Activated naive CD4-positive, alpha-beta T cell treated with anti-CD3 and anti-CD28 coated beads, Interleukin-2, amount 10 ng/mL, durations not matched to agents 7 days and 5 days (primary cell): Measurements from ENCODE around the gene RCSD1.

Experiments
- CTCF ChIA-PET: fragments of 350-600 bp; sonication (Branson Sonifier 250); formaldehyde crosslinking; loops from one replicate; lab custom pipeline; 2021; ENCODE audit warnings: antibody characterized with exemption; lab: Charles Lee
- DNase-seq: peaks from one replicate; pipeline ENCODE4 v3.0.0-alpha.2; 2020
- H3K27ac Mint-ChIP-seq: one replicate; pipeline ENCODE4 v1.8.0; 2021; ENCODE audit warnings: mild to moderate bottlenecking, moderate library complexity, mixed read lengths
- H3K27me3 Mint-ChIP-seq: one replicate; pipeline ENCODE4 v1.8.0; 2021; ENCODE audit warnings: mild to moderate bottlenecking, mixed read lengths
- H3K36me3 Mint-ChIP-seq: one replicate; pipeline ENCODE4 v1.8.0; 2021; ENCODE audit warnings: mixed read lengths
- H3K4me1 Mint-ChIP-seq: one replicate; pipeline ENCODE4 v1.8.0; 2021; ENCODE audit warnings: mixed read lengths
- H3K4me3 Mint-ChIP-seq: one replicate; pipeline ENCODE4 v1.8.0; 2021; ENCODE audit warnings: mild to moderate bottlenecking, moderate library complexity, mixed read lengths
- H3K9me3 Mint-ChIP-seq: one replicate; pipeline ENCODE4 v1.8.0; 2021; ENCODE audit warnings: mixed read lengths

The RCSD1 gene

DNA sequence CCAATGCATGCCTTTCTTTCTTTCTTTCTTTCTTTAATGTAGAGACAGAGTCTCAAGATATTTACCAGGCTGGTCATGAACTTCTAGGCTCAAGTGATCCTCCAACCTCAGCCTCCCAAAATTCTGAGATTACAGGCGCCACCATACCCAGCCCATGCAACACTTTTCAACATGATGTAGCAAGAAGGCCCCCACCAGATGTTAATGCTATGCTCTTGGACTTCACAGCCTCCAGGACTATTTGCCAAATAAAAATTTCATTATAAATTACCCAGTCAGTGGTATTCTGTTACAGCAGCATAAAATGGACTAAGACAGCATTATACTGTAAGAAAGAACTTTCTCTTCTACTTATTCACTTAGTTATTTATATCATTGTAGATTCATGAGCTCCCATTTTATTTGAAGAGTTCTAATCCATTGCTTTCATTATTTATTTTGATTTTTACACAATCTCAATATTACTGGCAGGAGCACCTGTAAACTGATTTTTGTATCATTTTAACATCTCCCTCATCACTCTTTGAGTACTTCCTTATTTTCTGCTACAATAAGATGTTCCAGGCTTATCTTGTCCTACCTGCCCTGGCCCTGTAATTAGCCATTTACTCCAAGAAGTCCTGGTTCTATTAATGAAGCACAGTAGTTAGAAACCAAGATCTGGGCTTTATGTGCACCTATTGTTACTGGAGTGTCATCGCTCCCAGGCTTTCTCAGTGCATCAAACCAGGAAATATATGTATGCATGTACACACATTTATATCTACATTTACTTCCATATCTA lies 4.8 kb upstream of the RCSD1 start:
- H3K4me3 Mint-ChIP-seq, result no peak overlapping the region

DNA sequence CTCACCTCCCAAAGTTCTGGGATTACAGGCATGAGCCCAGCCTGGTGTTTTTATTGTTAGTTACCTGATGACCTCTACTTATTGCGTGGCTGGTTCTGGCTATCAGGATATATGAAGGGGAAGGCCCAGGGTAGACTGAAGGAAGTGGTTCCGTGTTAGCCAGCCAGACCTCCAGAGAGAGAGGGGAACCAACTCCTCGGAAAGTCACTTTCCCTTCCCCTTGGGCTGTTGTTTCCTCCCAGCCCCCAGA lies 2.5 kb upstream of the RCSD1 start:
- CTCF ChIA-PET, result interaction anchor here (0.8 to 12.4 kb wide), 5 partner anchors 10 to 60 kb away, joined by 3 to 236 read pairs (median 4); no protein-coding TSS in a partner anchor
- Mint-ChIP-seq H3K27ac (peak overlapping the region; percentile 98), H3K27me3 (no peaks in the 10 kb centered on the region), H3K36me3 (peaks cover 47% of the 10 kb centered on the region), H3K9me3 (peaks cover 14% of the 10 kb centered on the region), H3K4me3 (peak overlapping the region; percentile 95), H3K4me1 (peaks cover 66% of the 10 kb centered on the region)
- DNase-seq, result no peak

More for the DNA sequence above, 4.8 kb upstream of the RCSD1 start:
- Mint-ChIP-seq H3K36me3 (peaks cover 28% of the 10 kb centered on the region), H3K27ac (no peak overlapping the region), H3K4me1 (peaks cover 79% of the 10 kb centered on the region), H3K27me3 (no peaks in the 10 kb centered on the region), H3K9me3 (peaks cover 14% of the 10 kb centered on the region)
- CTCF ChIA-PET, result no interaction called here
- no peak for DNase-seq

DNA sequence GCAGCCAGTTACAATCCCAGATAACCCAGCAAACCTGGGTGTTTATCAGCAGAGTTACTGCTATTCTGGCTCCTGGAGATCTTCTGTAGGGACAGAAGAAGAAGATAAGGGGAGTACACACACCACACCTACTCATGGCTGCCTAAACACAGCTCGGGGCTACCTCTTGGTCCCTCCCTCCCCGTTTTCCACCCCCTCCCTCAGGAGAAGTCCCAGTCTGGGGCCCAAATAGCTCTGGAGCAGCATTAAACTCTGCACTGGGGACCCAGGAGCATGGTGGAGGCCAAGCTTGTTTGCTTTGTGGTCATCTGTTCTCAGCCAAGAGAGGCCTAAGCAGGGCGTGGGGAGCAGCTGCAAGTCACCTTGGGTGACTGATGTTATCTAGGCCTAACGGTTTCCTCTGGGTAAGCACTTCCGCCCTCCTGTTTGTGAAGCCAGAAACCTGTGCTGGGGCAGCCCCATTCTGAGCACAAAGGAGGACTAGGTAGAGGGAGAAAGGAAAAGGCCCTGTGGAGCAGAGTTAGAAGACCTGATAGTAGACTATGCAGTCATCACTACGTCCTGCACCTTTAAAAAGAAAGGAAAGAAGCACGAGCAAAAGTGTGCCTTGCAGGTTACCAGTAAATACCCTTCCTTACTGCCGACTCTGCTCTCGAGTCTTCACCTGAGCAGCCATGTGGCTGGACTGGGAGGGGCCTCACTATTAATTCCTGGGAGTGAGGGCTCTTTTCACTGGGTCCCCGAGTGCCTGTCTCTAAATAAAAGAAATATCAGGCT lies 2.0 kb upstream of the RCSD1 start:
- Mint-ChIP-seq H3K36me3 (peaks cover 53% of the 10 kb centered on the region), H3K27me3 (no peaks in the 10 kb centered on the region)
- CTCF ChIA-PET, result interaction anchor here (0.8 to 12.4 kb wide), 3 partner anchors 11 to 60 kb away, joined by 3 to 236 read pairs (median 4); no protein-coding TSS in a partner anchor

DNA sequence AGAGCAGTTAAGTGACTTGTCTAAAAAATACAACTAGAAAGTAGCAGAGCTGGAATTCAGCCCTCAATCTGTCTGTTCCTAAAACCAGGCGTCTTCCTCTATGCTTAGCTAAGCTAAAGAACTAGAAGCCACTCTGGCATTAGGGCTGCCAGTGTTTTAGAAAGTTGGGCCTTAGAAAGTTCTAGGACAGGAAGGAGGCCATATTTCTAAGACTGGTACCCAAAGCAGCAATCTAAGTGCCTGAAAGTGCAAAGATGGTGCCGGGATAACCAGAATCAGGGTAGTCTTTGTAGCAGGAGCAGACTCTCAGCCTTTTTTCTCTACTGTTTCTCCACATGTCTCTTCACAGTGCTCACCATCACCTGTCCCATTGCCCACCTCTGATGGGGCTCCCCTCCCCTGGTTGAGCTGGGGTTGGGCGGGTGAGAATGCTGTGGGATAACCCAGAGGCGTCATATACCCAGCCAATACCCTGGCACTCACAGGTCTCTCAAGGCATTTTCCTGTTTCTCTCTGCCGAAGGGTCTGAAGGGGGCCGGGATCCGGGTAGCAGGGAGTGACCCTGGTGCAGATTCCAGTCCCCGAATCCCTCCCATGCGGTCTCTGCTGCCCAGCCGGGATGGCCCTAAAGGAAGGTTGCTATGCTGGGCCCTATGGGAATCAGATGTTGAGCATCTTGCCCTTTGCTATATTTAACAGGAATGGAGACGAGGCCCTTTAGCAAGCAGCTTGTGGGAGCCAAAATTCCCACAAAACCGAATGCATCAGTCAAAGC lies 1.1 kb upstream of the RCSD1 start:
- H3K36me3 Mint-ChIP-seq, result peaks cover 59% of the 10 kb centered on the region
- peaks cover 69% of the 10 kb centered on the region for H3K4me1 Mint-ChIP-seq
- H3K27me3 Mint-ChIP-seq, result no peaks in the 10 kb centered on the region
- CTCF ChIA-PET, result interaction anchor here (1.1 to 12.4 kb wide), 2 partner anchors 13 to 27 kb away, joined by 3 to 236 read pairs; no protein-coding TSS in a partner anchor
- peak overlapping the region; percentile 95 for H3K4me3 Mint-ChIP-seq
- no peak for DNase-seq
- H3K27ac Mint-ChIP-seq, result peak overlapping the region; percentile 98
- H3K9me3 Mint-ChIP-seq, result peaks cover 12% of the 10 kb centered on the region

More for the DNA sequence above, 2.0 kb upstream of the RCSD1 start:
- Mint-ChIP-seq H3K4me1 (peaks cover 66% of the 10 kb centered on the region), H3K4me3 (peak overlapping the region; percentile 95), H3K9me3 (peaks cover 14% of the 10 kb centered on the region), H3K27ac (peak overlapping the region; percentile 98)
- DNase-seq, result peak; percentile 89

DNA sequence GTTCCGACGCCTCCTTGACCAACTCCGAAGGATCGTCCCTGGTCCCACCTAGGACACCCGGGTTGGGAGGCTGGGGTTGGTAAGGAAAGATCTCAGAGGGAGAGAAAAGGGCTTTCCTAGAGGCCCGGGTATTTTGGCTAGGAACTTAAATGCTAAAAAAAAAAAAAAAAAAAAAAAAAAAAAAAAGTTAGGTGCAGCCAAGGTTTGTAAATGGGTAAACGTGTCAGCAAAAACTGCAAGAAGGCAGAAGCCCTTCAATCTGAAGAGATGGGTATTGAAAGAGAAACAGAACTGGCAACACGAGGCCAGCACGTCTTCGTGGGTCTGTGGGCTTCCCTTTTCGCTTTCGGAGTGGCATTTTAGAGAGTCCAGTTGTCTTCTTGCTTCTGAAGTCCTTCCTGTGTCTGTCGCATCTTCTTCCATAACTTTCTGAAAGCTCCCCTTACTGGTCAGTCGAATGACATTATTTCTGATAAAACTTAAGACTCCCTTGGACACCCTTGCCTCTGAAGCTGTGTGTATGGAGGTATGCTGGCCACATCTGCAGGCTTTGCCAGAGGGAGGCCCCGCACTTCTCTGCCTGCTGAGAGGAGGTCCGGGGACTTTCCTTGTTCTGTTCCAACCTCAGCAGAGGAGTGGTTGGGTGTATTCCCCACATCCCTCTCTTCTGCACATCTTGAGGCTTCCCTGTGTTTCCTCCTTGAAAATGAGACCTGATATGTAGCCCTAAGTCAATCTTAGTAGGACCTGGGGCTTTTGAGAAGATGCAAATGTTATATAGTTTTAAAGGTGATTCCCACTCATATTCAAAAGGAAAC lies 745 bp downstream of the RCSD1 start:
- peaks cover 76% of the 10 kb centered on the region for H3K4me1 Mint-ChIP-seq
- DNase-seq, result peak; percentile 60
- no peaks in the 10 kb centered on the region for H3K27me3 Mint-ChIP-seq
- CTCF ChIA-PET, result interaction anchor here (0.7 to 12.4 kb wide), 5 partner anchors 14 to 74 kb away, joined by 3 to 236 read pairs (median 9); no protein-coding TSS in a partner anchor
- H3K9me3 Mint-ChIP-seq, result peaks cover 3% of the 10 kb centered on the region
- peak overlapping the region; percentile 97 for H3K4me3 Mint-ChIP-seq
- H3K36me3 Mint-ChIP-seq, result peaks cover 59% of the 10 kb centered on the region
- peak overlapping the region; percentile 97 for H3K27ac Mint-ChIP-seq

DNA sequence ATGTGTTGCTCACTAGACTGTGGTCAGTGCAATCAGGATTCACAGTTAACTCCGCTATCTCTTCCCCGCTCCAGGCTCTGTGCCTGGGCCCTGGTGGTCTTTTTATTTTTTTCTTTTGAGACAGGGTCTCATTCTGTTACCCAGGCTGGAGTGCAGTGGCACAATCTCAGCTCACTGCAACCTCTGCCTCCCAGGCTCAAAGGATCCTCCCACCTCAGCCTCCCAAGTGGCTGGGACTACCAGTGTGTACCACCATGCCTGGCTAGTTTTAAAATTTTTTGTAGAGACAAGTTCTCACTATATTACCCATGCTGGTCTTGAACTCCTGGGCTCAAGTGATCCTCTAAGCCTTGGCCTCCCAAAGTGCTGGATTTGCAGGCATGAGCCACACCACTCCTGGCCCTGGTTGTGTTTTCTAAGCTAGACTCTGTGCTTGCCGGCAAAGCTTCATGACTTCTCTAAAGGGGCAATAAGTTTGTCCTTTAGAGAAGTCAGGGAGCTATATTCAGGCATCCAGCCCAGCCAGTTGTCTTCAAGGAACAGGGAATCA lies 1.4 kb downstream of the RCSD1 start:
- Mint-ChIP-seq H3K9me3 (no peaks in the 10 kb centered on the region), H3K36me3 (peaks cover 60% of the 10 kb centered on the region), H3K27me3 (no peaks in the 10 kb centered on the region), H3K4me3 (peak overlapping the region; percentile 97), H3K27ac (peak overlapping the region; percentile 97), H3K4me1 (peaks cover 78% of the 10 kb centered on the region)
- CTCF ChIA-PET, result interaction anchor here (1.6 to 12.4 kb wide), 4 partner anchors 14 to 75 kb away, joined by 5 to 236 read pairs (median 18); no protein-coding TSS in a partner anchor
- no peak for DNase-seq

DNA sequence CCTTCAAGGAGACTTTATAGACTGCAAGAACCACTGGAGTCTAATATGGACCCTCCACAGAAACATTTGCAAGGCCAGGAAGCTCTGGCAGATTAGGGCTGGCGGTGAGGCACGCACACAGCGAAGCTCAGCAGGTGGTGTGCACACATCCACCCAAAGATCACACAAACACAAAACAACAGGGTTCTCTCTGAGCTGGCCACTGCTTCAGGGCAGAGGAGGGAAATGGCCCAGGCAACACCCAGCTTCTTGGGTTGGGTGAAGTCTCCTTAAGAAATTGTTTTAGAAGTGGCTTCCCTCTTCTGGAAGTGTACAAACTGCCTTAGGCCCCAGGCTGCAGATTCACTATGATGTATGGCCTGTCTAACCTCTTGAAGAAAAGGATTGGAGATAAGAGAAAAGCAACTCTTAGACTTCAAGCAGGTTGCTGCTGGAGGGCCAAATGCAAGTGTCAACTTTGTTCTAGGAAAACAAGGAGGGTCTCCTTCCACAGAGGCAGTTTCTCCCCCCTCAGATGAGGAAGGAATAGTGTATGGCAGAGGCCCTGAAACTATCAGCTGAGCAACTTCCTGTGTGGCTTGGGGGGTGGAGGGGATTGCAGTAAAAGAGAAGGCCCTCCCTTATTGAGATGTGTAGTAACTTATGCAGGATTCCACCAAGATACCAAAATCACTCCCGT lies 2.0 kb downstream of the RCSD1 start:
- Mint-ChIP-seq H3K9me3 (no peaks in the 10 kb centered on the region), H3K4me3 (peak overlapping the region; percentile 97), H3K27me3 (no peaks in the 10 kb centered on the region), H3K4me1 (peaks cover 78% of the 10 kb centered on the region), H3K36me3 (peaks cover 65% of the 10 kb centered on the region), H3K27ac (peak overlapping the region; percentile 97)
- CTCF ChIA-PET, result interaction anchor here (1.3 to 12.4 kb wide), 5 partner anchors 15 to 75 kb away, joined by 3 to 236 read pairs (median 9); no protein-coding TSS in a partner anchor
- DNase-seq, result peak; percentile 66

DNA sequence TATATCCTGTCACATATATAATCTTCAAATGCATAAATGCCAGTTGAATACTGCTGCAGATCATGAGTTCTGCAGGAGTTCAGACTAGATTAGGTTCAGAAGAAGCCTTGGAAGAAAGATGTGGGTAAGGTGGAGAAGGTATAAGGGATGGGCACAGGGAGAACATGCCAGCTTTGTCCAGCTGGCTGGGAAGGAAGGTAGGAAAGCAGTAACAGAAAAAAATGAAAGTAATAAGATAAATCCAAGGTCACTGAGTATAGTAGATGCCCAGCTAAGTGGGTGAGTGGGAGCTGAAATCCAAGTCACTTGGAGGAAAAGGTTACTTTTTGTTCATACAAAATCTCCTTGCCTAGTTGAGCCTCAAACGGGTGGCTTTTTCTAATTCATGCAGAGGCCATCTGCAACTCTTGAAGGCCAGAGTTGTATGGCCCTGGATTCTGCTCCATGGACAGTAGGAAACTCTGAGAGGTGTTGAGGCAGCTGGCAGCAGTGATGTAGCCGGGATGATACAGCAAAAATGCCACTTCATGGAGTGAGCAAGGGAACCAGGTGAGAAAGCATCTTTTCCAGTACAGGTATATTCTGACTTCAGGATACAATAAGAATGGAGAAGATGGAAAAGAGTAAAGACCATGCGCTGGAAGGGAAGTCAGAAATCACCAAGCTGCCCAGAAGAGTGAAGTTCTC lies 3.4 kb downstream of the RCSD1 start:
- DNase-seq, result no peak
- H3K4me1 Mint-ChIP-seq, result peaks cover 80% of the 10 kb centered on the region

DNA sequence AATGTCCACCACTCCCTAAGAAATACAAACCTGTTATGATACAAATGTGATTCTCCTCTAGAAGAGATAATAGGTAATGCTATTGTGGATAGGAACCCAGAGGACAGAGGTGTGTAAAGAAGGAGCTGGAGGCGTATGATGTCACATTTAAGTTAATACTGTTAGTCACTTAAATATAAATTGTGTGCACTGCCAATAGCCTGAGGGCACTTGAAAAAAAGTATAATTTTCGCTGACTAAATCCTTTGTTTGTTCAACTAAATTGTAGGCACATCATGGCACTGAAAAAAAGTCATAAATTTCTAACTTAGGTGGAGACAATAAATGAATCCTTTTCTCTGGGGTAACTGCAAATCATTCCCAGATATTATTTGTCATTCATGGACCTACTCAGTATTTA lies 4.4 kb downstream of the RCSD1 start:
- no peaks in the 10 kb centered on the region for H3K9me3 Mint-ChIP-seq
- DNase-seq, result no peak
- H3K4me1 Mint-ChIP-seq, result peaks cover 74% of the 10 kb centered on the region
- peak overlapping the region; percentile 97 for H3K4me3 Mint-ChIP-seq
- CTCF ChIA-PET, result interaction anchor here (0.6 to 12.4 kb wide), 4 partner anchors 17 to 95 kb away, joined by 5 to 236 read pairs (median 24); no protein-coding TSS in a partner anchor
- H3K27me3 Mint-ChIP-seq, result no peaks in the 10 kb centered on the region
- H3K36me3 Mint-ChIP-seq, result peaks cover 79% of the 10 kb centered on the region
- H3K27ac Mint-ChIP-seq, result peak overlapping the region; percentile 87

More for the DNA sequence above, 3.4 kb downstream of the RCSD1 start:
- Mint-ChIP-seq H3K4me3 (peak overlapping the region; percentile 97), H3K36me3 (peaks cover 77% of the 10 kb centered on the region), H3K27me3 (no peaks in the 10 kb centered on the region), H3K9me3 (no peaks in the 10 kb centered on the region), H3K27ac (peak overlapping the region; percentile 71)
- CTCF ChIA-PET, result interaction anchor here (1.3 to 12.4 kb wide), 4 partner anchors 16 to 54 kb away, joined by 3 to 236 read pairs (median 24); no protein-coding TSS in a partner anchor

DNA sequence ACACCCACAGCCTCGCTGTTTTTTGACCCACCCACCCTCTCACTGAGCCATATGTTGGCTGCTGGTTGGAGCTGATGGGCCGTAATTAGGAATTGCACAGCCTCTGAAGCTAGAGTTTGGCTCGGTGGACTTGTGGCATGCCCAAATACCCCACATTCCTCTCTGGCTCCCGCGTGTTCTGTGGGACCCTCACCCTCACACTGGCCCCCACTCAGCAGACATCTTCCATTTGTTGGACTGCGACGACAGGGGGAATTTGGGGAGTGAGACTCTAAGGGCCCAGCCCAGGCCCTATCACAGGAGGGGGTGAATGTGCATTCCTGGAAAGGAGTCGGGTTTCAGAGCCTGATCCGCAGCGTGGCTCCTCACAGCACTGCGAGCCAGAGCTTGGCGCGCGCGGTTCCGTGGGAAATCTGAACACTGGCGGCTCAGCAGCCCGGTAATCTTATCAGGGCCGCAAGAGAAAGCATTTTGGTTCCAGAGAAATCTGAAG lies 5.2 kb downstream of the RCSD1 start:
- no peaks in the 10 kb centered on the region for H3K27me3 Mint-ChIP-seq
- H3K4me1 Mint-ChIP-seq, result peaks cover 73% of the 10 kb centered on the region
- H3K9me3 Mint-ChIP-seq, result no peaks in the 10 kb centered on the region
- H3K4me3 Mint-ChIP-seq, result no peak overlapping the region
- H3K27ac Mint-ChIP-seq, result peak overlapping the region; percentile 87
- DNase-seq, result no peak
- H3K36me3 Mint-ChIP-seq, result peaks cover 79% of the 10 kb centered on the region
- CTCF ChIA-PET, result interaction anchor here (0.8 to 12.4 kb wide), 4 partner anchors 15 to 52 kb away, joined by 4 to 236 read pairs (median 24); no protein-coding TSS in a partner anchor

DNA sequence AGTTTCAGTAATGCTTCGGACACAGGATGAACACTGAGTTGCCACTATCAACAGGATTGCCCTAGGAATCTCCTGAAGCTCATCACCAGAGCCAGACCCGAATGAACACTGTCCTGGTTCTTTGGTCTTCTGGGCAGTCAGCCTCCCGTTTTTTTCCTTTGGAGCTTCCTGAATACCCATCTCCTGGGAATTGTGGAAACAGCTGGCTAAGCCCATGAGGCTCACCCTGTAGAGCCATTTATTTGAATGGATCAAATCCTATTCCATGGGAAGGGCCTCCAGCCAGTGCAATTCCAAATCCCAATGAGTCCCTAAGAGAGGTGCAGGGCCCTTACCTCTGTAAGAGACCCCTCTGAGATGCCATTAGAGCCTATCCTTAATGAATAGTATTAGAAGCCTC lies 5.9 kb downstream of the RCSD1 start:
- Mint-ChIP-seq H3K27ac (peak overlapping the region; percentile 90), H3K4me3 (peak overlapping the region; percentile 17), H3K4me1 (peaks cover 80% of the 10 kb centered on the region), H3K36me3 (peaks cover 79% of the 10 kb centered on the region), H3K27me3 (no peaks in the 10 kb centered on the region), H3K9me3 (no peaks in the 10 kb centered on the region)
- CTCF ChIA-PET, result interaction anchor here (0.8 to 12.4 kb wide), 9 partner anchors 14 to 446 kb away, joined by 3 to 236 read pairs (median 7); no protein-coding TSS in a partner anchor
- DNase-seq, result no peak
